GM18505 (cell line): ENCODE measurements around the gene BBOX1.

ENCODE experiments used
- ATAC-seq: cut with Tn5 transposase; IDR thresholded peaks from one replicate; pipeline ENCODE4 v1.9.1; 2021; ENCODE audit not compliant: unreplicated experiment
- POLR2A ChIP-seq: IDR thresholded peaks from 4 replicates; pipeline ENCODE4 v1.6.1; 2011; ENCODE audit warnings: borderline replicate concordance; ENCODE audit not compliant: insufficient read depth, insufficient read length; ENCODE audit errors: extremely low read depth

The BBOX1 gene

DNA sequence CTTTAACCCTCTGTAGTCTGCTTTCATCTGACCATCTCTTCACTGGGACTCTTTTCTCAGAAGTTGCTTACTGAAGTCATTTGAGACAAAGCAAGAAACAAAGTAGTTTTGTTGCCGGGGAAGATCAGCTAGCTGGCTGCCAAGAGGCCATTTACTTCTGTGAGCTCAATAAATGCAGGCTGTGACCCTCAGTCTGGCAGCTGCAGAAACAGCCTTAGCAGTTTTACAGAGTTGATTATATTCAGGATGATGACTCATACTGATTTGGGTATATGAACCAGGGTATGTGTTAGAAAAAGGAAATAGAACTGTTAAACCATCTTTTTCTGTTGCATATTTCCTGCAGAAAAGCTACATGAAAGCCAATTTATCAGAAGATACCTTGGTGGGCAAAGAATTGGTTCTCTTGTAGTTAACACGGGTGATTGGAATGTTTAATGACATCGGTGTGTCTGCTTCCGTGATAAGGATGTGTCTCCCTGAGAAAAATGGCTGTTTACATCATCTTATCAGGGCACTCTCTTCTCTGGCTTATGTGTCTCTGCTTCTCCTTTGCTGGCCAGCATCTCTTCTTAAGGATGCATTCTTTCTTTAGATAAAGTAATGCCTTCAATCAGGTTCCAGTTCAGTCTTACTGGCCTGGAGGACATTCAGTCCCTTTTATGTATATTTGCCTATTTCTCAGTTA lies 28.2 kb upstream of the BBOX1 start:
- ATAC-seq: no peak
- no peak for TF ChIP-seq POLR2A

DNA sequence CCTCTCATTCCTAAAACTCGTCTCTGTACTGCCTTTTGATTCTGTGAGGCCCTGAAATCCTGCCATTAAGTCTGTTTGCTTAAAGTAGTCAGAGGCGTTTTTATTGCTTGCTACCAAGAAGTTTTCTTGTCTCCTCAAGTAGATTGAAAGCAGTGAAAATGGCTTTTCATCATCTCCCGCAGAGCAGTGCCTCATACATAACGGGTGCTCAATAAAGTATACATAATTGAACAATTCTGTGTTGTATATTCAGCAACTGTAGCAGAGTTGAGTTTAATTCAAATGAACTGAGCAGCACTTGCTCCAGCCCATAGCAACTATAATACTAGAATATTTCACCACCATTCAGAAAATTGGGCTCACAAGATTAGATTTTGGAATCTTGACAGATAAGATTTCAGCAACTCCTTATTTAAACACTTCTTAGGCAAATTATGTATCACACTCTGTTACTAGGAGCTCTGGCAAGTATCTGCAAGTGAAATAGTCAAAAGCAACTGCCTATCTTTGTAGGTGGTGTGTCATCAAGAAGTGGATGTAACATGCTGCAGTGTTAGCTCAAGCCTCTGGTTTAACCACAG lies 26.7 kb upstream of the BBOX1 start:
- no peak for TF ChIP-seq POLR2A
- no peak for ATAC-seq

DNA sequence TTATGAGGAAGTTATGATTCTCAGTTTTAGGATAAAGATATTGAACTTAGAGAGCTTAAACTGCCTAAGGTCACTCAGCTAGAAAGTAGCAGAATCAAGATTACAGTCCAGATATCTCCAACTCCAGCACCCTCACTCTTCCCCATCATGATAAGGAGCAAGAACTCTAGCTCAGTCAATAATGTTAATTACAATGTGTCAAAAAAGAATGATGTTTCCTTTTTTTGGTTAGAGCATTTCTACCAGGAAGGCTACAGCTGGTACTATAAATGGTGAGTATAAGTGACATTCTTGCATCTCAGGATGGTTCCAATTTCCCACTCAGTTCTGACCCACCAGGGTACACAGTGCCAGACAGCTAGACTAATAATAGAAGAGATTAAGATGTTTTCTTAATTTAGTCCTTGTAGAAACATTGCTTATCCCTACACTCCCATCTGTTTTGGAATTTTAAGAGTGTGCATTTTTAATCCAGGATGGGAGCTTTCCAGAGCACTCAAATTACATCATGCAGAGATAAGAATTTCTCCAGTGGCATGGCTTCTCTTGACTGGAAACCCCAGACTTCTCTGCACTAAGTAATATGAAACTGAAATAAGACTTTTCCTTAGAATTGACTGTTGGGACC lies 21.6 kb upstream of the BBOX1 start:
- no peak for TF ChIP-seq POLR2A
- no peak for ATAC-seq

DNA sequence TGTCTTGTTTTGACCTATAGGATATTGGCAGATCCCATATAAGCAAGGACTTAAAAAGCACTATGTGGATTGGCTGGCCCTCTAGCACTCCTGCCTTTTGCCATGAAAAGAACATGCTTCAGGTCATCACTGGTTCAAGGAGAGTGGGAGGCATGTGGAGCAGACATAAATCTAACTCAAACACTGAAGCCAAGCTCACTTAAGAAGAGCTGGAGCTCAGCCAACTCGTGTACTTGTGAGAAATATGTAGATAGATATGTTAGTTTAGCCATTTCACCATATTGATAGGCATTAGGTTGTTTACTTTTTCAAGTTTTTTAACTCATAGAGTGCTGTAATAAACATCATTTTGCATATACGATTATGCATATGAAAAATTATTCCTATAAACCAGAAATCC lies 19.9 kb upstream of the BBOX1 start:
- ATAC-seq: no peak
- no peak for TF ChIP-seq POLR2A

DNA sequence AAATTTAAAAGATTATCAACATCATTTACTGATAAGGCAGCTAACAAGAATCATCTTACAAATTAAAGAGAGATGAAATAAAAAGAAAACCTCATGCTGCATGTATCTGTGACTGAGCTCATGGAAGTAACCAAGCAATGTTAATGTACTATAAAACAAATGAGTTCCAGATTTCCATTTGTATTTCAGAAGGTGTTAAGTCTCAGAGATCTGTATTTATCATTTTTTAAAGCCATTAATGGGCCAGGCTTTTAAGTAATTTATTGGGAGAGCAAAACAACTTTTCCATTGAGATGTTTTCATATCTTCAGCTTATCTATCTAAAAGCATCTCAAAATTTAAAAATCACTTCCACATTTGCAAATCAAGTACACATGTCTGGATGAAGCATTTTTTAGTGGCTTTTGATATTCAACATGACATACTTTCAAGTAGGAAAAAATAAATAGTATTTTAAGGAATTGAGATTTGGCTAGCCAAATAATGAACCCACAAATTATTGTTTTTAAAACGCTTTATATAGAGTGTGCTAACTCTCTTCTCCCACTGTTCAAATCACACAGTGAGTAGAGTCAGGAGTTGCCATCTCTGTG lies 17.9 kb upstream of the BBOX1 start:
- no peak for TF ChIP-seq POLR2A
- ATAC-seq: no peak

DNA sequence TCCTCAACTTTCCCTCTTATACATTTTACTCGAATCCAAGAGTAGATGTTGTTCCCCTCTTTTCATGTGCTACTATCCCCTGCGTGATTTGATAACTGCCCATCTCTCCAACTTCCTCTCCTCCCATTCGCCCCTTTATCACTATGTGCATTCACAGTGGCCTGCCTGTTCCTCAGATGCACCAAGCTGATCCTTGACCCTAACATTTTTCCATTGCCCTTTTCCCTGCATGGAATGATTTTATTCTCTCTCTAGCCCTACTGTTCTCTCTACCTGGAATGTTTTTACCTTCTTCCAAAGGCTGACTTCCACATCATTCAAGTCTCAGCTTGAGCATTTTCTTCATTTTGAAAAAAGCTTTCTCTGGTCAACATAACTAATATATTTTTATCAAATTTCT lies 15.8 kb upstream of the BBOX1 start:
- TF ChIP-seq POLR2A: no peak
- no peak for ATAC-seq

DNA sequence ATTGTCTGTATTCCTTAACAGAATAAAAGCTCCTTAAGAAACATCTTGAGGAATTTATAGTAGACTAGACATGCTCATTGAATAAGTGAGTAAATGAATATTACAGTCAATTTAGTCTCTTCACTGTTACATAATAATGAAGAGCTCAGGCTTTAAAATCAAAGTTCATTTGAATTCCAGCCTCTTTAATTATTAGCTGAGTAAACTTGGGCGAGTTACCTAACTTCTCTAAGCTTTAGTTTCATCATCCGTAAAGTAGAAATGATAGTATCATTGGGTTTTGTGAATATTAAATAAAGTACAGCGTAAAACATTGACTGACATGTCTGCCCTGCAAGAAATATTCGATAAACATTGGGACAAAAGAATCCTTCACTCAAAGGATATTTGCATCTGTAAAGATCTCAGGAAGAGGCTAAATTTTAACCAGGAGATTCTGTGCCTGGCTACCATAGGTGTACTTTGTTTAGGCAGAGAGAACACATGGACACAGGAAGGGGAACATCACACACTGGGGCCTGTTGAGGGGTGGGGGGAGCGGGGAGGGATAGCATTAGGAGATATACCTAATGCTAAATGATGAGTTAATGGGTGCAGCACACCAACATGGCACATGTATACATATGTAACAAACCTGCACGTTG lies 15.2 kb upstream of the BBOX1 start:
- no peak for TF ChIP-seq POLR2A
- no peak for ATAC-seq

DNA sequence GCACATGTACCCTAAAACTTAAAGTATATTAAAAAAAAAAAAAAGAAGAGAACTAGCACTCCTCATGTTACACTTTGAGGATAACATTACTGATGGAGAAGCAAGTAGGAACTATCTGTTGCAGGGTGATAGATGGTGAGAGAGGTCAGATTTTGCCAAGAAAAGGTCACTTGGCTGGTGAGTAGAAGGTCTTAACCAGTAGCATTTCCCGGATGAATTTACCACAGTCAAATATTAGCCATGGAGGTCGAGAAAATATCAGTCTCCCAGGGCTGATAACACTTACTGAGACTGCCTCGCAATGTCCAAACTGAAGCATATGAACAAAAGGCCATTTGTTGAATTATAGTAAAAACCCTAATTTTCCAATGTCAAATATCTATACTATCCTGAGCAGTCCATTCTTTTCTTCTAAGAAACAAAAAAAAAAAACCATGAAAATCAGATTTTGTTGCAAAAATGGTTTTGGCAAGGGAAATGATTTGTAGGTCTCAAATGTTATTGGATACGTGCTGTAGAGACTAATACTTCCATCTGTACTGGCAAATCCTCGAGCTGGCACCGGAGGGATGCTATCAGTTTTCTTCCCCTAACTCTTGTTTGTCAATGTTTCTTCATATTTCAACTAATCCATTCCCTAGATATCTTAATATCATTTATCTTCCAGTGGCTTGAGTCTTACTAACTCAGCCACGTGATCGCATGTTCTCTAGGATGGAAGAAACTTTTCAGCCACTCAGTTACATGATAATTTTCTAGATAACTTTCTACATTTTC lies 14.5 kb upstream of the BBOX1 start:
- no peak for TF ChIP-seq POLR2A
- ATAC-seq: no peak

DNA sequence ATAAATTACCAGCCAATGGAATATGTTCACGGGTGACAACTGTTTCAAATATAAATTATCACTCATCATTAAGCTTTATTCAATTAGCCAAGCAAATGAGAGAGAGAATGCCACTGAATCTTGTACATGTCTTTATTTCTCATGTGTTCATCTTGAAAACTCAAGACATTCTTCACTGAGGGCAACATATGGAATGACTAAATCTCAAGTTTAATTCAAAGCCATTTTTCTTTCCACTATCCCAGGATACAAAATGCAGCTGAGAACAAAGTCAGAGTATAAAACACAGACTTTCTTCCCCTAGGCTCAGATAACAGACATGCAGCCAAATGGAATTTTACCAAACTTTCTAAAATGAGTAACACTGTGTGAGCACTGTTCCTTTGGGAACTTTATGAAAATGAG lies 12.1 kb upstream of the BBOX1 start:
- ATAC-seq: no peak
- TF ChIP-seq POLR2A: no peak

DNA sequence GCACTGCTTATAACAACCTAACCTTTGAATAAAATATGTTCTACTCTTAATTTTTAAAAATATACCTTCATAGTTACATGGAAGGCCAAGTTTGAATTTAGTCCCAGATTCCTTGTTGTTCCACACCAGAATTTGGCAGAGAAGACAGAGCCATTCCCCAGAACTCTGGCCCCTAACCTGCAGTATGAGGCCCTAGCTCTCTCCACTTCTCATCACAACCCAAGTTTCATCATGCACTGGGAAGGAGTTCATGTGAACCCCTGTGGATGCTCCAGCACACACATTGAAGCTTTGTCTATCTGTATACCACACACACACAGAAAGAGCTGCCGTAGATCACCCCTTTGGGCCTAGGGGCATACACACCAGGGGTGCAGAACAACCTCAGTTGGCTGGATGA lies 10.6 kb upstream of the BBOX1 start:
- no peak for TF ChIP-seq POLR2A
- ATAC-seq: no peak

DNA sequence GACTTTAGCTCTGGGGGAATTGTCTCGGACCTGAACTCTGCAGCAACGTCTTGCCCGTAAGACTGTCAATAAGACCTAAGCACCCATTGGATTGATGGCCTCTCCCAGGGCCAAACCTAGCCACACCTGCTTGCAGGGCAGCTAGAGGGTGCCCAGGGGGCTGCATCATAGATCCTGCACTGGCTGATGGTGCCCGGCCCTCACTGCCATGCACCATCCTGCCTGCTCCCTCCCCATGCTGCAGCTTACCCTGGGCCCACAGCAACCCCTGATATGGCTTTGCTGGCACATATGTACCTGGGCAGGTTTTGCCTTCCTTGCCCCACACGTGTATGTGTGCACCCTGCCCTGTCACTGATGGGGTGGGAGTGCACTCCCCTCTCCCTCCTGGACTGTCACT lies 8.9 kb upstream of the BBOX1 start:
- no peak for TF ChIP-seq POLR2A
- no peak for ATAC-seq

DNA sequence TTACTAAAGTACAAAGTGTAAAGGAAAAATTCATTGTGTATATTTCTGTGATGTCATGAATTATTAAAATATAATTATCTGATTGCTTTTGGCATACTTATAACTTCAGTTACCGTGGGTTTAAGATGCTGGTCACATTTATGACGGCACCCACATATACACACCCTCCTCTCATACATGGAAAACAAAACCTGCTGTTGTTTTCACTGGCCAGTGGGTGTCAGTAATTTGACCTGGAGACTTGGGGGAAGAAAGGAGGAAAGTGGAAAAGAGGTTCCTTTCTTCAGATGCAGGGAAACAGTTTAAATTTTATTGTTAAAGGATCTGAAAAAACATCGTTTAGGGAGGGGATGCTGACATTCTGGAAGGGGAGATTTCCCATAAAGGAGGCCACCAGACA lies 742 bp upstream of the BBOX1 start:
- no peak for ATAC-seq
- no peak for TF ChIP-seq POLR2A
